ENCODE data around the gene KRT3.
"Not testable (repeated sequence)": the region's sequence is repeated elsewhere in the genome, so short reads cannot be mapped to it uniquely, and the experiment has no call there.

The KRT3 gene

GRCh38 chr12:52752516-52752915 is 43.4 kb downstream of the KRT3 start:
- H2AFZ ChIP-seq (ENCODE audit: low read depth, low read length, severe bottlenecking) = no peak overlapping the region
- no peak overlapping the region for H3K4me3 ChIP-seq (ENCODE audit: insufficient read depth, low read length, poor library complexity, severe bottlenecking)
- no peaks in the 10 kb centered on the region for H3K36me3 ChIP-seq (ENCODE audit: low read length)
- no peak overlapping the region for H3K4me2 ChIP-seq (ENCODE audit: low read depth, low read length, poor library complexity, severe bottlenecking)
- H3K27me3 ChIP-seq (ENCODE audit: low read length) = no peaks in the 10 kb centered on the region
- no peak overlapping the region for H3K27ac ChIP-seq (ENCODE audit: low read depth, low read length)
- H3K9me2 ChIP-seq (replicated peaks; ENCODE audit: insufficient read depth, low read length) = no peaks in the 10 kb centered on the region
- H4K20me1 ChIP-seq (ENCODE audit: low read depth, low read length) = no peaks in the 10 kb centered on the region
- no peaks in the 10 kb centered on the region for H3K79me2 ChIP-seq (ENCODE audit: insufficient read depth, low read length)
- H3K9me3 ChIP-seq (ENCODE audit: insufficient read depth, low read length) = no peaks in the 10 kb centered on the region
- no peak for TF ChIP-seq CTCF (IDR thresholded peaks at IDR 0.05; ENCODE audit: insufficient read depth, low read length, poor library complexity, severe bottlenecking)
- TF ChIP-seq EZH2phosphoT487 (conservative IDR thresholded peaks at IDR 0.05; ENCODE audit: low read length) = no peak
- no peaks in the 10 kb centered on the region for H3F3A ChIP-seq (ENCODE audit: insufficient read depth)
- no peak overlapping the region for H3K9ac ChIP-seq (ENCODE audit: low read length)

- no peak overlapping the region for H3K27ac ChIP-seq (ENCODE audit: low read depth, low read length)
- H3K9me2 ChIP-seq (replicated peaks; ENCODE audit: insufficient read depth, low read length) = no peaks in the 10 kb centered on the region
- no peak for TF ChIP-seq EZH2phosphoT487 (conservative IDR thresholded peaks at IDR 0.05; ENCODE audit: low read length)
- no peak overlapping the region for H3K4me2 ChIP-seq (ENCODE audit: low read depth, low read length, poor library complexity, severe bottlenecking)
- no peaks in the 10 kb centered on the region for H3K9me3 ChIP-seq (ENCODE audit: insufficient read depth, low read length)
- H3K27me3 ChIP-seq (ENCODE audit: low read length) = no peaks in the 10 kb centered on the region
- H3K4me3 ChIP-seq (ENCODE audit: insufficient read depth, low read length, poor library complexity, severe bottlenecking) = no peak overlapping the region
- H3K9ac ChIP-seq (ENCODE audit: low read length) = no peak overlapping the region
- no peak overlapping the region for H2AFZ ChIP-seq (ENCODE audit: low read depth, low read length, severe bottlenecking)
- no peaks in the 10 kb centered on the region for H3K36me3 ChIP-seq (ENCODE audit: low read length)
- no peaks in the 10 kb centered on the region for H4K20me1 ChIP-seq (ENCODE audit: low read depth, low read length)
- no peaks in the 10 kb centered on the region for H3F3A ChIP-seq (ENCODE audit: insufficient read depth)
- H3K79me2 ChIP-seq (ENCODE audit: insufficient read depth, low read length) = no peaks in the 10 kb centered on the region
These were observed 44.1 kb downstream of the KRT3 start for GRCh38 chr12:52751795-52752194.

GRCh38 chr12:52750532-52750931 is 45.4 kb downstream of the KRT3 start:
- not testable (repeated sequence) for H3K27me3 ChIP-seq (ENCODE audit: low read length); H3K9me3 ChIP-seq (ENCODE audit: insufficient read depth, low read length); H4K20me1 ChIP-seq (ENCODE audit: low read depth, low read length)

GRCh38 chr12:52749827-52750226 is 46.1 kb downstream of the KRT3 start:
- Histone ChIP-seq H3F3A (ENCODE audit: insufficient read depth) (no peaks in the 10 kb centered on the region), H3K4me3 (ENCODE audit: insufficient read depth, low read length, poor library complexity, severe bottlenecking) (no peak overlapping the region), H3K79me2 (ENCODE audit: insufficient read depth, low read length) (no peaks in the 10 kb centered on the region), H3K9me3 (ENCODE audit: insufficient read depth, low read length) (no peaks in the 10 kb centered on the region), H3K9ac (ENCODE audit: low read length) (no peak overlapping the region), H3K36me3 (ENCODE audit: low read length) (no peaks in the 10 kb centered on the region), H4K20me1 (ENCODE audit: low read depth, low read length) (no peaks in the 10 kb centered on the region), H3K27me3 (ENCODE audit: low read length) (no peaks in the 10 kb centered on the region), H2AFZ (ENCODE audit: low read depth, low read length, severe bottlenecking) (no peak overlapping the region), H3K4me2 (ENCODE audit: low read depth, low read length, poor library complexity, severe bottlenecking) (no peak overlapping the region), H3K27ac (ENCODE audit: low read depth, low read length) (no peak overlapping the region), H3K9me2 (replicated peaks; ENCODE audit: insufficient read depth, low read length) (no peaks in the 10 kb centered on the region)
- TF ChIP-seq CTCF (IDR thresholded peaks at IDR 0.05; ENCODE audit: insufficient read depth, low read length, poor library complexity, severe bottlenecking) (no peak), EZH2phosphoT487 (conservative IDR thresholded peaks at IDR 0.05; ENCODE audit: low read length) (no peak)

More at GRCh38 chr12:52750532-52750931, 45.4 kb downstream of the KRT3 start:
- not testable (repeated sequence) for H3K79me2 ChIP-seq (ENCODE audit: insufficient read depth, low read length); H3K4me3 ChIP-seq (ENCODE audit: insufficient read depth, low read length, poor library complexity, severe bottlenecking); H3K27ac ChIP-seq (ENCODE audit: low read depth, low read length); H3K4me2 ChIP-seq (ENCODE audit: low read depth, low read length, poor library complexity, severe bottlenecking); H2AFZ ChIP-seq (ENCODE audit: low read depth, low read length, severe bottlenecking); H3K9me2 ChIP-seq (replicated peaks; ENCODE audit: insufficient read depth, low read length); H3K9ac ChIP-seq (ENCODE audit: low read length); H3F3A ChIP-seq (ENCODE audit: insufficient read depth); H3K36me3 ChIP-seq (ENCODE audit: low read length)

Measured in SU-DHL-6 (cell line).